ENCODE results near the gene ACOXL. TPM values are rescaled to one million over a fixed set of nuclear protein-coding genes. Genes with fewer than 3 reads are reported as not detected.

Gene ACOXL
- total RNA-seq, result 0.05 and 0.21 TPM in 2 replicates

GRCh38 chr2:110732422-110733413 lies at the start of gene ACOXL:
Gene ACOXL, plus strand, starts transcription at chr2:110732573. Its CDS starts 35,817 bp downstream, at chr2:110768390.

GRCh38 chr2:111120253-111121027 lies 388.1 kb downstream of the ACOXL start, which contains the start of gene BCL2L11:
Gene BCL2L11, plus strand, starts transcription at chr2:111120914. Its CDS starts 2,832 bp downstream, at chr2:111123746.

Other genes with a start within 250 kb of the ACOXL start
- gene RGPD6, start 155.4 kb upstream of the ACOXL start, total RNA-seq, result 6.2 and 11.9 TPM in 2 replicates
- gene BUB1, start 54.5 kb upstream of the ACOXL start, total RNA-seq, result 19.9 and 31.2 TPM in 2 replicates